ENCODE measurements around the gene PNCK. TPM values are rescaled to one million over a fixed set of nuclear protein-coding genes. Genes with fewer than 3 reads are reported as not detected.

Gene PNCK
- total RNA-seq, 1 donor from 2014 or later, result 12.3 TPM

DNA sequence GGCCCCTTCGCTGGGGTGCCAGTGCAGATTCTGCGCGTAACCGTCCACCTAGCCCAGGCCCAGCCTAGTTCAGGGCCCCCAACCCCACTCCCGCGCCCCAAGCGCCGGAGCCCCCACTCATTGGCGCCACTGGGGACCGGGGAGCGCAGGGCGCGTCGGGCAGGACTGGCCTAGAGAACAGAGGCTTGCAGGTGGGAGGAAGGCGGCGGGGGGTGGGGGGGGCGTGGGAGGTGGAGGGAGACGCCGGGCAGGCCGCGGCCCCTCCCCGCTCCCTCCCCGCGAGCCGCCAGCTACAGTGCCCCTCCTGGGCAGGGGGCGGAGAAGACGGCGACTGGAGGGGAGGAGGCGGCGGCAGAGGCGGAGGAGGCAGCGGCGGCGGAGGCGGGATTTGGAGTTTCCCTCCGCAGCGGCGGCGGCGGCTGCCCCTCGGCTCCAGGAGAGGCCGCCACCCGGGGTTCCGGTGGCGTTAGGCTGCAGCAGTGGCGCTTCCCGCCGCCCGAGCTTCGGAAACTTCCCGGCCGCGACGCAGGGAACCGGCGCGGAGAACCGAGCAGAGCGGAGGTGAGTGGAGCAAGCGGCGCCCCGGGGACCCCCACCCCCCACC, 31.5 kb downstream of the PNCK start:
- peak; percentile 39 for DNase-seq (ENCODE audit: low spot score)

DNA sequence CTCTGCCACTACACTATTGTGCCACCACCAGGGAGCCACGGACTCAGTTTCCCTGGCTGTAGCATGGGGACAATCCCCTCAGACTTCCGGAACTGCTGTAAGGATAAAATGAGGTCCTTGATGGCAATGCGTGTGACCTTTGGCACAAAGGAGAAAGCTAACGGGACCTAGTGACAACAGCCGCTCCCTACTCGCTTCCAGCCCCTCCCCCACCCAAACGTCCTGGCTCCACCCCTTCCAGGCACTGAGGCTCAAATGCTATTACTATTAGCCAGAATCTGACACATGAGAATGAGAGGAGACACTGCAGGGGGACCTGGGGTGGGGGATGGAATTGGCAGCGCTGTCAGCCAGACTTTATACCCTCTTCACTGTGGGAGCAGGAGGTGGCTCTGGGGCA, 32.0 kb downstream of the PNCK start:
- DNase-seq (ENCODE audit: low spot score), result peak; percentile 30

DNA sequence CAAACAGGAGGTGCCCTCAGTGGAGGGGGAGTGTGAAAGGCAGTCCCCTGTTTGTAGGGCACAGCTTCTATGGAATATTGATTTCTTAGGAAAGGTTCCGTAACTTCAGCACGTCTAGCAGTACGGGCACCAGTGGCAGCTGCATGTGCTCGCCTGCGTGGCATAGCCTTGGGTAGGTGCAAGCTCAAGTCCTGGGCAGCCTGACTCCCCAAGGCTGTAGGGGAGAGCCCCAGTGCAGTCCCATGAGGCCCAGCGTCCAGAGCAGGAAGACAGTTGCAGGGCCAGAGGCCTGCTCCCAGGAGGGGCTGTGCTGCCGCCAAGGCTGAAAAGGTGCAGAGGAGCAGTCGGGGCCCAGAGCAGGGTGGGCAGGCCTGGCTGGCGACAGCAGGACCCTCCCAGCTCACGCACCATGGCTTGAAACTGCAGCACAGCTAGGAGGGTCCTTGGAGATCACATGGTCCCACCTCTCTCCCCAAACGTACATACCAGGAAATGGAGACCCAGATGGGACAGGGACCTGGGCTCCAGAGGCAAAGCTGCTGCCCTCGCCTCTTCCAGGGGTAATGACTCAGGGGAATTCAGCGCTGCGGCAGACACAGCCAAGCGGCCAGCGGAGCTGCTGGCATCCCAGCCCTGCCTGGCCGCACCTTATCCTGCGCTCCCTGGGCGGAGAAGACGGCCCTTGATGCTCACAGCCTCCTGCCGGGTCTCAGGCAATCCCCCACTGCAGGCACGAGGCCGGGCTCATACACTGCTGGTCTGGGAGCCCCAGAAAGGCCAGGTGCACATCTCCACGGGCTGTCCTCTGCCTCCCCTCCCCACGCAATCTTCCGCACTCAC, 32.7 kb downstream of the PNCK start:
- DNase-seq (ENCODE audit: low spot score), result peak; percentile 32

DNA sequence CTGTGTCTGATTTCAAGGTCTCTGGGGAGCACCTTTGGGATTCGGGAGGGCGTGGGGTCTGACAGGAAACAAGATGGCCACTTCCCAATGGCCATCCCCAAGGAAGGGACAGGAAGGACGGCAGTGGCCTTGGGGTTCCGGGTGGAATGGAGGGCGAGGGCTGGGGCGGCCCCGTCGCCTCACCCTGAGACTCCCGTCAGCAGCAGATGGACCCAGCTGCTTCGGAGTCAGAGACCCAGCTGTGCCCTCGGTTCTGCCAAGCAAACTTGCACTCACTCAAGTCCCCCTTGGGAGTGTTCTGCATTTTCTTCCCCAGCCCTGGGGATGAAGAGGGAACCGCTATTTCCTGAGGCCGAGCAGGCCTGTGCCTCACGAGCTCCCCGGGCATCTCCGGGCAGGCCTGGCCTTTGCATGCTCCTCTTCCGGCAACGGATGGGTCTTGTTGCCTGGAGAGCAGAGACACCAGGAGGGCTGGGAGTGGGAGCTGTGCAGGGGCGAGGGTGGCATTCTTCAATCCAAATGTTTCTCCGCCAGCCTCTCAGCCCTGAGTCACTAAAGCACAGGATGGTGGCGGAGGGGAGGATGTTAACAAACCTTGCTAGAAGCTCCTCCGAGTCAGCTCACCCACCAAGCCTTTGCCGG, 33.4 kb downstream of the PNCK start:
- DNase-seq (ENCODE audit: low spot score), result no peak

DNA sequence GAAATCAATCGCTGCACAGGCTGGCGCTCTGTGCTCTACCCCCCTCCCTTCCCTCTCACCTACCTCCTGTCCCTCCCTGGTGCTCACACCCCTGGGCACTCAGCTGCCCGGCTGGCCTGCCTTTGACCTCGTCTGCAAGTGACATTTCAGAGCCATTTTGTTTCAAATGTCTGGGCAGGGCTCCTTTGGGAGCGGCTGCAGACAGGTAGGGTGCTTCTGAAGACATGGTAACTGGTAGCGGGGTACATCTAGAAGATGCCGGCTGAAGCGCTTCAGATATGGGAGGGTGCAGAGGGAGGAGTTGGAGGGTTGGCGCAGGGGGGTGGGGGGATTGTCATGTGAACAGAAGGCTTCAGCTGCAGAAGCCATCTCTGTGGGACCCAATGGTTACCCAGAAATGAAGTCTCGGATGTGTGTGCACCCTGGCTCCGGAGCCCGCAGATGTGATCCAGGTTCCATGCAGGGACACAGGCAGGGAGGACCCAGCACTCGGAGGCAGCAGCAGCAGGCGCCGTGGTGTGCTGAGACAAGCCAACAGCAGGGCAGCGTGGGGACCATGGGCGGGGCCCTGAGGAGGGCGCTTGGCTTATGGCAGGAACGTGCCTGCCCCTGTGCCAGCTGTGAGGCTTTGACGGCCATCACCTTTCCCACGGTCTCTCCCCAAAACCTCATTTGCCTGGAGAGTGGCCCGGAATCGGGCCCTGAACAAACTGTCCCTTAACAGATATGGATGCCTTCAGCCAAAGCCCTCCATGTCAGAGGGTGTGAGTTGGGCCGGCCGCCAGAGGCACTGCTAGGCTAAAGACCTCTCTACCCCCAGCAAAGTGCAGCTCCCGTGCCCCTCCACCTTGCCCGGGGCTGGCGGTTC, 34.2 kb downstream of the PNCK start:
- DNase-seq (ENCODE audit: low spot score), result peak; percentile 37

DNA sequence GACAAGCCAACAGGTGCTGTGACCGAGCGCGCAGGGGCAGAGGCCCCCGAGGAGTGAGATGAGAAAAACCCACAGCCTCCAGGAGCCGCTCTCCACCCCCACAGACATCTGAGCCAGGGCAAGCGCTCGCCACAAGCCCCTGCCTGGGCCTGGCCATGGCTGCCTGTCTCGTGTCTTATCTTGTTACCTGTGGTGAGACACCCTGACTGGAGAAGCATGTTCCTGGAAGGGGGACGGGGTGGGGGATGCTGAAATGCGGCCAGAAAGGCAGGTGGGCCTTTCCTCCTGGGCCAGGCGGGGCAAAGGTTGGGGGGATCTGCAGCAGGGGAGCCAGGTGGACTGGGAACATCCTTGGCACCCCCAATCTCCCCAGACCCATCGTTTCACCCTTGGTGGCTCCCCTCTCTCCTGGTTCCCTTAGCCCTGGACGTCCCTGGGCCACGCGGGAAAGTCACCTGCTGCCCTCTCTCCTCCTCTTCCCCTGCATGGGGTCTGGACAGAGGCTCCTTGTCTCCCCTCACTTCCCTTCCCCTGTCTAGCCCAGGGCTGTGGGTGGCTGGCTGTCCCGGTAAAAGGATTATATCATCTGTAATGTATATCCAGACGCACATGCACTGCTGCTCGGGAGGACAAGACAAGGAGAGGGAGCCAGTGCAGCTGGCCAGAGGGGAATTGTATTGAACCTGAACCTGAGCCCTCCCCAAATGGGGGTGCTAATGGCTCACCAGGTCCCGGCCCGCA, 35.0 kb downstream of the PNCK start:
- no peak for DNase-seq (ENCODE audit: low spot score)

DNA sequence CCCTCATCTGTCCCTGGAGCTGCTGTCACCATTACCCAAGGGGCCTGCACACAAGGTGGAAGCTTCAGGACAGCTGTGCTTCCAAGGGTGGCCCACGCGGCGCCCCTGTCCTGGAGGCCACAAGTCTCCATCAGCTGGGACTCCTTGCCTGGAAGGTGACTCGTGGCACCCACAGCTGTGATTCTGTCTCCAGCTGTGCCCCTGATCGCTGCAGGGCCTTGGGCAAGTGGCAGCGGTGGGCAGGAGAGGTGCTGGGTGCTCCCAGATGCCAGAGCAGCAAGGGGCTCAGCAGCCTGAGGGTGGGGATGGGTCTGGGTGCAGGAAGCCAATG, 35.6 kb downstream of the PNCK start:
- DNase-seq (ENCODE audit: low spot score), result no peak

DNA sequence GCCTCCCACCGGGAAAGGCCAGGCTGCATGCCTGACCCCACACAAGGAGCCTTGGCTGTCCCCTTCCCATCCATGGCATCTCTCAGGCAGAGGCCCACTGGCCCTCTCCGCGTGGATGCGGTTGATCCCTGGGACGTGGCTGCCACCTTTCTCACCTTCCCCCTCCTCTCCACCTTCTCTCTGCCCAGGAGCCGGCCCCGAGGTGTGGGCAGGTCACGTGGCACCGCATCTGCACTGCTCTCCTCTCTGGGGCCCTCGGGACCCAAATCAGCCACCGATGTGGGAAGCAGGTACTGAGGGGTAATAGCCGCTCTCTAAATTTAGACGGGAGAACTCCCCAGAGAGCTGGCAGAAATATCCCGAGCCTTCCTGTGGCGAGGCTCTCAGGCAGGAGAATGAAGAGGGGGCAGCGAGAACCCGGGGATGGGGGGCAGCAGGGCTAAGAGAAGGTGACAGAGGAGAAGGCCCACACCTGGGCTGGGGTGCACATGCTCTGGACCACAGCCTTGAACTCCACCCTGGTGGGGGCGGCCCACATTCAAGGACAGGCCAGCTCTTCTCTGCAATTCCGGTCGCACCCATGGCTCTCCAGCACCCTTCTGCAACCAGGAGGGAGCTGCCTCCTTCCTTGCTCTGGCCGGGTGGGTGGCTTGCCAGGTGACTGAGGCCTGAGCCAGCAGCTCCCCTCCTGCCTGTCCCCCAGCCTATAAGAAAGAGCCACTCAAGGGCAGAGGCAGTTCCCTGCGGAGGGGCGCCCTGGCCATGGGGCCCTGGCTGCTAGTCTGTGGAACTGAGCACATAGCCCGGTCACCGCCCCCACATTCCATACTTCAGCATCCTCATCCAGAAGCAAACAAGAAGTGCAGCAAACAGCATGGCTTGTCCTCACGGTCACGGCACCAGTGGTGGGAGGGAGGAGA, 36.2 kb downstream of the PNCK start:
- no peak for DNase-seq (ENCODE audit: low spot score)

DNA sequence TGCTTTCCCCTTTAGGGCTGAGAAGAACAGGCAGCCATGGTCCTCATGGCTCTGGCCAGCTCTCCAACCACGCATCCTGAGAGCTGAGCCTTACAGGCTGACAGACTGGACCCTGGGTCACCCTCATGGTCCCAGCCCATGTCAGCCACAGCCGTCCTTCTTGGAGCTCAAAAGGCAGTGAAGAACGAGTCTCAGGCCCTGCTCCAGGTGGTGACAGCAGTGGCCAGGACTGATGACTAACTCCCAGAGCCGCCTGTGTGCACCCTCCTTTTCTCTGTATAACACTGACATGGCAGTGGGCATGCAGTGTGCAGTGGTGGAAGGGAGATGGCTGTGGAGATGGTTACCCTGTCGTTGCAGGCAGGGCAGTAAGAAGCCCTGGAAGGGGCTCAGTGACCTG, 36.9 kb downstream of the PNCK start:
- no peak for DNase-seq (ENCODE audit: low spot score)

DNA sequence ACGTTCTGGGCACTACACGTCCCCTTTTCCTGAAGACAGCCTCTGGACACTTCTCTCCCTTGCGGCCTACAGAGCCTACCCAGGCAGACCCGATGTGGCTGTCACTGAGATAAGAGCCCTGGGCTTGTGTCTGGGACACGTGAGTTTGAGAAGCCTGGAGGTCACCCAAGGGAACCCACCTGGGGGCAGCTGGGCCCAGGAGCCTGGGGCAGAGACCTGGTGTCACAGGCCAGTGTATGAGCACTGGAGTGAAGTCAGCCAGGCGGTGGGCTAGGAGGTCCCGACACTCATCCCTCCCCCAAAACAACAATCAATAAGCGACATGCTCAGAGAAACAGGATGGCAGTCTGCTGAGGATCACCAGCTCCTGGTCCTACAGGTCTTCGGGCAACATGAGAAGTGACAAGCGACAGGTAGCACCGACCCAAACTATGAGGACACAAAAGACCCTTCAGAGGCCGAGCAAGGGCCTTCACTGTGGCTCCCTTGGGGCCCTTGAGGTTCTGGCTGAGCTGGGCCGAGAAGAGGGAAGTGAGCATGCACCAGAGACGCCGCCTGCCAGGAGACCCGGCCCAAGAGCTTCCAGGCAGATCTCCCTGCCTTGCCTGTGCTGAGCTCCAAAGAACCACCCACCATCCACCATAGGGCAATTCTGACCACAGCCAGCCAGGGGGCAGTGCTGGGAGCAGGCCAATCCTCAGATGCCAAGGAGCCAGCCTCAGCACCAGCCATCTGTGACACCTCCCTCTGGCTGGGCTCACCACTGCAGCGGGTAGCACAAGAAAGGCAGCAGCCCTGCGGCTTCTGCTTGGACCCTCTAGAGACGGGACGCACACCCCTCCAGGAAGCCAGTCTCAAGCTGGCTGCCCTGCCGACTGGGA, 37.6 kb downstream of the PNCK start:
- no peak for DNase-seq (ENCODE audit: low spot score)

DNA sequence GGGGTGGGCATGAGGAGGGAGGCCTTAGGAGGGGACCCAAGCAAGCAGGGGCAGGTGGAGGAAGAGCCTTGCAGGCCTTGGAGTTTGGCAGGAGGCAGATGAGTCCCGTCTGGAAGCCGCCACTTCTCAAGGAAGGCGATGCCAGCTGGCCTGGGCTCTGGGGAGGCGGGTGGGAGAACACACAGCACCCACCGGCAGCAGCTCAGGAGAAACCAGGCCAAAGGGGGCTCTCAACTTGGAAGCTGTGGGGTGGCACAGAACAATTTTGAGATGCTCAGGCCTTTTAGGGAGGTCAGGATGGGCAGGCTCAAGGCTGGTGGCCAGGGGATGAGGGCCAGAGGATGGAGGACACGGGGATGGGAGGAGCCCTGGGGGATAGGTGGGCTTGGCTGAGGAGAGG, 38.2 kb downstream of the PNCK start:
- no peak for DNase-seq (ENCODE audit: low spot score)

DNA sequence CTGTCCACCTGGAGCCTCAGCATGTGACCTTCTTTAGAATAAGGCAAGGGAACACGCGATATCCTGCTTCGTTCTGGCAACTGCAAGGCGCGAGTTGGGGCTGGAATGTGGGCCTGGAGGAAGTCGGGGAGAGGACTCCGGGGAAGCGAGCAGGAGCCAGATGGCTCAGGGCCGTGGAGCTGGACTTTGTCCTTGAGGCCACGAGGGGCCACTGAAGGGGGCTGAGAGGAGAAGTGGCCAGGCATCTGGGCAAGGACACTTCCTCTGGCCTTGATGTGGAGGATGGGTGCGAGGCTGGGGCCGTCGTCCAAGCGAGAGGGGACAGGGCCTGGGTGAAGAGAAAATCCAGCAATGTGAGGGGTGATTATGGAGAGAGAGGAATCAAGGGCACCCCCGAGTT, 38.8 kb downstream of the PNCK start:
- DNase-seq (ENCODE audit: low spot score), result no peak

DNA sequence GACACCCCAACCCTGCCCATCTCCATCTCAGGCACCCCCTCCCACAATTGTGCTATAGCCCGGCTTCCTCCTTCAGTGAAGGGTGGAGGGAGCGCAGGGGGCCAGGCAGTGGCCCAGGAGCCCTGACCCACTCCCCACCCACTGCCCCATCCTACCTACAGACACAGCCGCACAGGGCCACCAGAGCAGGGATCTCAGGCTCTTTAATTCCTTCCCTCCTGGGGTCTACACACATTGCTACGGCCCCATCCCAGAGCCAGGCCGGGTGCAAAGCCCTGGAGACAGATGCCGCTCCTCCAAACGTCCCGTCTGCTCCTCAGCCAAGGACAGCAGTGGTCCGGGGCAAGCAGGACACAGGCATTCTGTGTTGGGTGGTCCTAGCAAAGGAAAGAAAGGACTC, 39.4 kb downstream of the PNCK start:
- no peak for DNase-seq (ENCODE audit: low spot score)

DNA sequence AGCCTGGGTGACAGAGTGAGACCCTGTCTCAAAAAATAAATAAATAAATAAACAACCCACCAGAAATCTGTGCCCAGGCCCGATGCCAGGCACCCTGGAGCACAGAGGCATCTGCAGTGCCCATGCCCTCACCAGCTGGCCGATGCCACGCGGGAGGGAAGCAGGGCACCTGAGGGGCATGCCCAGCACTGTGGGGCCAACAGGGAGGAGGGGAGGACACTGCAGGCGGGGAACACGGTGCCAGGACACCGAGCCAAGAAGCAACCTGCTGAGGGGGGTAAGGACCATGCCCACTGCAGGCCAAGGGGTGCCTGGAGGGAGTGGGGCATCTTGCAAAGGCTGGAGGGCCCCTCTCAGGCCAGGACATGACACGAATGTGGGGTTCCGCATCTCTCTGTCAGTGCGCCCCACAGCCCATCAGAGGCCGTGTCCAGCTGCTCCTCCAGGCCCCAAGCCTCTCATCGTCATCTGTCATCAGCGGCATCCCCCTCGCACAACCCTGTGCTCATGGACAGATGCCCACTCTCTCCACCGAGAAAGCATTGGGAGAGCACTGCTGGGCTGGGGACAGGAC, 39.9 kb downstream of the PNCK start:
- no peak for DNase-seq (ENCODE audit: low spot score)

DNA sequence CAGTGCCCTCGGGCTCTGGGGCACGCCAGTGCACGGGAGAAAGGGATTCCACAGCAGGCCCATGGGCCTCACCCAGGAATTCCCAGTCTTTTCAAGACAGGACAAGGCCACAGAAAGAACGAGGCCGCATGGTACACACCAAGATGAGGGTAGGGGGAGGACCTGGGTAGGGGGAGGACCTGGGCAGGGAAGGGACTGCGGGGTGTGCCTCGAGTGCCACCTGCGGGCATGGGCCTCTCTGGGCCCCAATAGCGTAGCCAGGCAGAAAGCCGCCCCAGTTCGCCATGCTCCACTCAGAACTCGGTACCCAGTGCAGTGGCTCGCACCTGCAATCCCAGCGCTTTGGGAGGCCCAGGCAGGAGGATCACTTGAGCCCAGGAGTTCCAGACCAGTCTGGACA, 40.6 kb downstream of the PNCK start:
- no peak for DNase-seq (ENCODE audit: low spot score)

DNA sequence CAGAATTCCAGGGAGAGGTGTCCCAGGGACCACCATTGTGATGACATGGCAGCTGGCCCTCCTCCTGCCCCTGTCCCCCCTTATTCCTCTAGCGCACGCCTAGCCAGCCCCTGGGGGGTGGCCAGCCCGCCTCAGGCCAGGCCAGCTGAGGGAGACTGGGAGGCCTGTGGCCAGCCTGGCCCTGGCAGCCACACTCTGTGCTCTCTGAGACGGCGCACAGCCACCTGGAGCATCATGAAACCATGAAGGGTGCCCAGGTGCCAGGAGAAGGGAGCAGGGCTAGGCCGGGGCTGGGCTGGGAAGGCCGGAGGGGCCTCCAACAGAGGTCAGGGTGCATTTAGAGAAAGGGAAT, 41.0 kb downstream of the PNCK start:
- no peak for DNase-seq (ENCODE audit: low spot score)

DNA sequence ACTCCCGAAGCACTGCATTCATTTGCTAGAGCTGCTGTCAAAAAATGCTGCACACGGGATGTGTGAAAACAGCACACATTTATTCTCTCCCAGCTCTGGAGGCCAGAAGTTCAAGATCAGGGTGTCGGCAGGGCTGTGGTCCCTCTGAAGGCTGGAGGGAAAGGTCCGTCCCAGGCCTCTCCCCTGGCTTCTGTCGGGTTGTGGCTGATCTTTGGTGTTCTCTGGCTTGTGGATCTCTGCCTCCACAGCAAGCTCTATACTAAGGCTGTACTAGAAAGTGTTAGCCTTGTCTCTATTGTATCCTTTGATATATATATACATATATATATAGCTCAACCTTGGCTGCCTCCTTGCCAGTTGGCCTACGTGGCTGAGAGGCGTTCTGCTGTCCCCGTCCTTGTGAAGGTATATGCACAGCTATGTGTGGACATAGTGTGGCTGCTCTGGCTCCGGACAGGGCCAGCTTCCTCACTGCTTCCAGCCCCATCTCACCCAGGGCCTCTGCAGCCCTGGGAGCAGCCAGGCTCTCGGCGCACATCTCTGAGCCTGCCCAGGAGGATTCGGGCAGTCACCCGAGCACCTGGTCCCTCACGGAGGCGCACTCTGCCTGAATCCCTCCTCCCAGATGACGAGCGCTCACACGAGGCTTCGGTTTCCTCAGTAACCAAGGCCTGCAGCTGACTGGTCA, 41.6 kb downstream of the PNCK start:
- no peak for DNase-seq (ENCODE audit: low spot score)

DNA sequence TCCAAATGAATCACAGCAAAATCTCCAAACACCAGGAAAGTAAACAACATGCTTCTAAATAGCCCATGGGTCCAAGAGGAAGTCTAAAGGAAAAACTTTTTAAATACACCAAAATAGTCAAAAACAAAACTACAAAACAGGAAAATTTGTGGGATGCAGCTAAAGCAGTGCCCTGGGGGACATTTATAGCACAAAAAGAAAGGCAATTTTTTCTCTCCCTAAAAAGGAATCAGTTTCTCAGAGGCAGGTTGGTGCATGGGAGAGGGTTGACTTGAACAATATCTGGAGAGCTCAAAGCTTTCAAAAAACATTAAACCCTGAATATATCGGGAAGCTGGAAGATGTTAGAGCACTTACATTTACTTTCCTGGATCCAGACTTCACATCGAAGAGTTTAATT, 42.3 kb downstream of the PNCK start:
- no peak for DNase-seq (ENCODE audit: low spot score)

DNA sequence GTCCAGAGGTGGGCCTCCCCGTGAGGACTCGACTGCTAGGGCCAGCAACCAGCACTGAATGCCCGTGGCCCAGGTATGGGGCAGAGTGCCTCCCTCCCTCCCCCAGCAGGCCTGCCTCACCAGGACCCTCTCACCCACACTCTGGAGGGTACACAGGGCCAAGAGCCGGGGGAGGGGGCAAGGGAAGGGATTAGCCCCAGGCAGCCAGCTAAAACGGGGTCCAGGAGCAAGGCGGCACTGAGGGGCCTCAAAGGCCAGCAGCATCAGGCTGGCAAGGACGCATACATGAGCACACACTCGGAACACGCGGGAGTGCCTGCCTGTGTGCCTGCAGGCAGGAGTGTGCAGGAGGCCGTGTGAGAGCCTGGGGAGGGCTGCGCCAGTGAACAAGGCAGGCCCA, 44.9 kb downstream of the PNCK start:
- DNase-seq (ENCODE audit: low spot score), result no peak

Data from ureter (tissue), 1 donor.